PFSK-1 (cell line): ENCODE results near the gene ADAMTS20.

Experiments
- FOXP2 ChIP-seq: optimal IDR thresholded peaks from 2 replicates; pipeline ENCODE3; 2011; ENCODE audit warnings: borderline replicate concordance, control low read depth, inconsistent platforms; ENCODE audit not compliant: insufficient read depth; ENCODE audit errors: extremely low read length, extremely low read depth
- POLR2AphosphoS5 ChIP-seq: IDR thresholded peaks from 2 replicates; pipeline ENCODE4 v1.6.1; 2012; ENCODE audit warnings: low read depth, mild to moderate bottlenecking, control low read depth, low read length, moderate library complexity

- TF ChIP-seq FOXP2, result no peak
- TF ChIP-seq POLR2AphosphoS5, result no peak
Observed at GRCh38 chr12:43459285-43459684, 92.7 kb downstream of the ADAMTS20 start.
